A549 (cell line): ENCODE data around the gene SLC39A11. TPM values are rescaled to one million over a fixed set of nuclear protein-coding genes. Genes with fewer than 3 reads are reported as not detected.
A peak's percentile ranks its signal among the peaks of the same experiment; 100 is the strongest.

Experiments used
- ATAC-seq, 2 experiments: fragments of 200-7000 bp in 1 of 2; fragments of >200 bp in 1 of 2; cut with Nextera tagmentation in 1 of 2; cut with Tn5 transposase in 1 of 2; 3 replicates each; pipeline versions ENCODE4 v1.8.0 to v1.9.1; 2018 to 2020; ENCODE audit warnings: mild to moderate bottlenecking in 1 of 2, moderate library complexity in 1 of 2
- CTCF ChIA-PET: fragments of 300-600 bp; sonication (Branson Sonifier 250); formaldehyde crosslinking; extraction: SDS; loops from one replicate; lab custom pipeline; 2021; ENCODE audit warnings: antibody characterized with exemption, inconsistent platforms; lab: Yijun Ruan, JAX
- POLR2A ChIA-PET: fragments of 350-600 bp; formaldehyde crosslinking; extraction: SDS; loops from one replicate; lab custom pipeline; 2021; ENCODE audit warnings: antibody characterized with exemption, inconsistent platforms; lab: Yijun Ruan, JAX
- DNase-seq, 2 experiments: peaks; one replicate each; pipeline versions ENCODE4 v3.0.0 to v3.0.0-alpha.2; 2011 to 2016; ENCODE audit warnings: low read depth in 1 of 2, low spot score in 1 of 2
- FAIRE-seq: peaks from 2 replicates; lab custom pipeline; 2011; peaks lifted over from hg19 to GRCh38; lab: Jason Lieb, UNC
- H3K27ac ChIP-seq, 2 experiments: fragments of >200 bp; sonication (Bioruptor Twin); formaldehyde crosslinking; 3 replicates each; pipeline ENCODE4 v1.5.1; 2016 to 2017
- H3K4me1 ChIP-seq: fragments of >200 bp; sonication (Bioruptor Twin); formaldehyde crosslinking; 3 replicates; pipeline ENCODE4 v1.6.1; 2016
- H3K4me2 ChIP-seq: fragments of >200 bp; sonication (Bioruptor Twin); formaldehyde crosslinking; 3 replicates; pipeline ENCODE4 v1.6.1; 2016
- H3K4me3 ChIP-seq: fragments of >200 bp; sonication (Bioruptor Twin); formaldehyde crosslinking; 3 replicates; pipeline ENCODE4 v1.5.1; 2016
- H3K9me3 ChIP-seq: fragments of >200 bp; sonication (Bioruptor Twin); formaldehyde crosslinking; 3 replicates; pipeline ENCODE4 v1.6.1; 2016
- BHLHE40 ChIP-seq: IDR thresholded peaks from 2 replicates; pipeline ENCODE4 v1.6.1; 2012; ENCODE audit warnings: low read depth, low read length, inconsistent platforms
- CBX8 ChIP-seq: fragments of 200-600 bp; sonication (generic); IDR thresholded peaks from 2 replicates; pipeline ENCODE4 v1.6.1; 2016
- CHD2 ChIP-seq: fragments of 150-350 bp; IDR thresholded peaks from 2 replicates; pipeline ENCODE4 v1.6.1; 2014; ENCODE audit warnings: low read length; ENCODE audit not compliant: partially characterized antibody
- E2F6 ChIP-seq: IDR thresholded peaks from 2 replicates; pipeline ENCODE4 v1.6.1; 2012; ENCODE audit warnings: low read depth, borderline replicate concordance
- EHMT2 ChIP-seq: fragments of 200-600 bp; sonication (generic); IDR thresholded peaks from 2 replicates; pipeline ENCODE4 v1.6.1; 2016; ENCODE audit warnings: antibody characterized with exemption, low read depth, mild to moderate bottlenecking, moderate library complexity
- ELK1 ChIP-seq: fragments of 150-350 bp; IDR thresholded peaks from 2 replicates; pipeline ENCODE4 v1.6.1; 2014; ENCODE audit warnings: low read depth, mild to moderate bottlenecking, low read length
- FOSB ChIP-seq: fragments of 250-450 bp; sonication (Bioruptor Pico); IDR thresholded peaks from 2 replicates; pipeline ENCODE4 v1.5.0; 2020; ENCODE audit warnings: mild to moderate bottlenecking, moderate library complexity
- HDAC2 ChIP-seq: fragments of 200-600 bp; sonication (generic); IDR thresholded peaks from 2 replicates; pipeline ENCODE4 v1.6.1; 2016
- HEYL ChIP-seq: fragments of 250-450 bp; sonication (Bioruptor Pico); IDR thresholded peaks from 2 replicates; pipeline ENCODE4 v1.8.0; 2021; ENCODE audit warnings: mild to moderate bottlenecking, moderate library complexity
- HMGXB4 ChIP-seq: fragments of 250-450 bp; sonication (Bioruptor Pico); IDR thresholded peaks from 2 replicates; pipeline ENCODE4 v1.5.0; 2021; ENCODE audit warnings: mild to moderate bottlenecking, moderate library complexity, borderline replicate concordance
- JUN ChIP-seq, 2 experiments: fragments of >200 bp; sonication (Bioruptor Twin); formaldehyde crosslinking; IDR thresholded peaks; 2 replicates in 1 of 2; 3 replicates in 1 of 2; pipeline ENCODE4 v1.6.1; 2016 to 2017
- NR3C1 ChIP-seq: fragments of >200 bp; sonication (Bioruptor Twin); formaldehyde crosslinking; IDR thresholded peaks from 3 replicates; pipeline ENCODE4 v1.6.1; 2017
- POLR2A ChIP-seq: IDR thresholded peaks from 2 replicates; pipeline ENCODE4 v1.6.1; 2012; ENCODE audit warnings: mild to moderate bottlenecking, low read length
- POLR2AphosphoS2 ChIP-seq: conservative IDR thresholded peaks from 2 replicates; pipeline ENCODE4 v1.6.1; 2012; ENCODE audit warnings: low read length, improper control_type of control experiment, inconsistent platforms
- RAD21 ChIP-seq, 2 experiments: fragments of >200 bp in 1 of 2; sonication (Bioruptor Twin) in 1 of 2; formaldehyde crosslinking in 1 of 2; IDR thresholded peaks in 1 of 2; conservative IDR thresholded peaks in 1 of 2; 2 replicates in 1 of 2; 3 replicates in 1 of 2; pipeline ENCODE4 v1.6.1; 2012 to 2018; ENCODE audit warnings: inconsistent platforms in 1 of 2
- RCOR1 ChIP-seq: fragments of 150-350 bp; IDR thresholded peaks from 2 replicates; pipeline ENCODE4 v1.6.1; 2014; ENCODE audit warnings: antibody characterized with exemption, low read length, low read depth
- SMC3 ChIP-seq: fragments of >200 bp; sonication (Bioruptor Twin); formaldehyde crosslinking; IDR thresholded peaks from 3 replicates; pipeline ENCODE4 v1.6.1; 2018; ENCODE audit warnings: inconsistent platforms
- USF2 ChIP-seq: fragments of 450-650 bp; IDR thresholded peaks from 2 replicates; pipeline ENCODE4 v1.6.1; 2014; ENCODE audit warnings: antibody characterized with exemption
- ZC3H11A ChIP-seq: fragments of 450-650 bp; IDR thresholded peaks from 2 replicates; pipeline ENCODE4 v1.6.1; 2014; ENCODE audit warnings: antibody characterized with exemption, mild to moderate bottlenecking
- ZFP36 ChIP-seq: fragments of 450-650 bp; IDR thresholded peaks from 2 replicates; pipeline ENCODE4 v1.6.1; 2014; ENCODE audit warnings: borderline replicate concordance; ENCODE audit not compliant: partially characterized antibody
- WGBS: methylation state at CpG from one replicate; pipeline ENCODE4 v1.1.6; 2017; ENCODE audit errors: missing lambda C conversion rate; 5-methylcytosine and 5-hydroxymethylcytosine counted together
- polyA plus RNA-seq, 4 experiments: library from polyadenylated mRNA; depleted of rRNA in 3 of 4; stranded (reverse); fragments of >200 nt; fragmentation: RNase III in 1 of 4; extraction: RNeasy Plus Mini Kit Qiagen cat#74134 plus additional on column Dnase treatment in 1 of 4; gene quantifications; 2 replicates in 3 of 4; 3 replicates in 1 of 4; pipeline ENCODE4 v1.2.3, GENCODE V29; 2011 to 2017

SLC39A11 gene
- polyA plus RNA-seq, 2 of the 4 experiments (the other 2 are of a cell fraction), result 18.4 to 25.2 TPM

GRCh38 chr17:72631568-72631948 lies 460.9 kb downstream of the SLC39A11 start:
- FAIRE-seq (no peak), ATAC-seq (peak; percentile 20 to 27; a peak in 2 of 6 replicates), DNase-seq (no peak)
- Histone ChIP-seq H3K4me3 (no peak overlapping the region), H3K4me1 (peaks cover 32% of the 10 kb centered on the region), H3K4me2 (peak overlapping the region; percentile 66; the same call in 2 of the 3 replicates), H3K27ac (peak overlapping the region; percentile 63 to 78), H3K9me3 (peaks cover 15% of the 10 kb centered on the region)
- POLR2A ChIA-PET, result no interaction called here
- WGBS, result 90% methylated on average over 9 of the region's 9 CpGs
- CTCF ChIA-PET, result interaction anchor here (0.6 to 4.8 kb wide), 5 partner anchors 9 to 74 kb away, joined by 3 to 18 read pairs (median 3); no protein-coding TSS in a partner anchor
- TF ChIP-seq CHD2 (no peak), HMGXB4 (CRISPR knock-in tag) (no peak), ELK1 (no peak), HEYL (CRISPR knock-in tag) (no peak), EHMT2 (no peak), BHLHE40 (no peak), POLR2A (no peak), CBX8 (no peak), RAD21 (conservative IDR thresholded peaks at IDR 0.05 in 1 of 2, IDR thresholded peaks at IDR 0.05 in 1 of 2) (no peak), NR3C1 (no peak), FOSB (CRISPR knock-in tag) (no peak), RCOR1 (no peak), ZFP36 (no peak), JUN (IDR thresholded peaks at IDR 0.05) (no peak), HDAC2 (no peak), POLR2AphosphoS2 (no peak)

- H3K27ac ChIP-seq, result peak overlapping the region; percentile 12 to 22; a peak in 3 of 6 replicates
- DNase-seq, result no peak
- POLR2A ChIA-PET, result interaction anchor here (0.6 to 1.5 kb wide), 2 partner anchors 32 to 33 kb away, joined by 3 to 6 read pairs; no protein-coding TSS in a partner anchor
- no peak overlapping the region for H3K4me2 ChIP-seq
- H3K9me3 ChIP-seq, result peaks cover 32% of the 10 kb centered on the region
- no peak for FAIRE-seq
- peak in 1 of 2 experiments; percentile 48; a peak in 2 of 6 replicates for ATAC-seq
- H3K4me1 ChIP-seq, result 0 out of 3 replicates have a peak, but pooled peaks cover 3% of the 10 kb centered on the region
- TF ChIP-seq E2F6 (no peak), RAD21 (conservative IDR thresholded peaks at IDR 0.05 in 1 of 2, IDR thresholded peaks at IDR 0.05 in 1 of 2) (peak; percentile 23; a peak in 2 of 5 replicates), SMC3 (0 out of 3 replicates have a peak, but pooled peaks have one; percentile 21), ZC3H11A (no peak), USF2 (no peak)
- CTCF ChIA-PET, result interaction anchor here (0.6 to 3.6 kb wide), 11 partner anchors 8 to 75 kb away, joined by 3 to 18 read pairs (median 4); no protein-coding TSS in a partner anchor
- no peak overlapping the region for H3K4me3 ChIP-seq
Measured at GRCh38 chr17:72624652-72625051, 467.8 kb downstream of the SLC39A11 start.
